Endodermal cell (in vitro differentiated cells): ENCODE measurements around the gene GPR3. TPM values are rescaled to one million over a fixed set of nuclear protein-coding genes. Genes with fewer than 3 reads are reported as not detected.
A peak's percentile ranks its signal among the peaks of the same experiment; 100 is the strongest.
"Not testable (repeated sequence)": the region's sequence is repeated elsewhere in the genome, so short reads cannot be mapped to it uniquely, and the experiment has no call there.

Experiments used
- DNase-seq: peaks from one replicate; pipeline ENCODE4 v3.0.0-alpha.2; 2017
- H3K27ac ChIP-seq: 2 replicates; pipeline ENCODE4 v1.5.1; 2013; ENCODE audit warnings: mild to moderate bottlenecking, low read depth, low read length, moderate library complexity
- H3K27me3 ChIP-seq: 2 replicates; pipeline ENCODE4 v1.6.1; 2013; ENCODE audit warnings: mild to moderate bottlenecking, low read length, moderate library complexity; ENCODE audit not compliant: insufficient read depth, control insufficient read depth, poor library complexity, severe bottlenecking
- H3K36me3 ChIP-seq: 2 replicates; pipeline ENCODE4 v1.7.0; 2013; ENCODE audit warnings: mild to moderate bottlenecking, low read length, moderate library complexity; ENCODE audit not compliant: control insufficient read depth, insufficient read depth
- H3K4me1 ChIP-seq: one replicate; pipeline ENCODE4 v1.7.0; 2013; ENCODE audit warnings: low read length; ENCODE audit not compliant: control insufficient read depth, insufficient read depth
- H3K4me3 ChIP-seq: 2 replicates; pipeline ENCODE4 v1.5.1; 2013; ENCODE audit warnings: mild to moderate bottlenecking, low read length, moderate library complexity
- H3K9ac ChIP-seq: 2 replicates; pipeline ENCODE4 v1.6.1; 2013; ENCODE audit warnings: mild to moderate bottlenecking, low read length, moderate library complexity; ENCODE audit not compliant: poor library complexity, severe bottlenecking; ENCODE audit errors: extremely low read depth
- H3K9me3 ChIP-seq: 2 replicates; pipeline ENCODE4 v1.6.1; 2013; ENCODE audit warnings: mild to moderate bottlenecking, low read length, moderate library complexity; ENCODE audit not compliant: control insufficient read depth
- H3K27ac Mint-ChIP-seq: 2 replicates; pipeline ENCODE4 v1.8.0; 2020; ENCODE audit warnings: mixed read lengths
- H3K27me3 Mint-ChIP-seq: 2 replicates; pipeline ENCODE4 v1.8.0; 2021; ENCODE audit warnings: mild to moderate bottlenecking, mixed read lengths; ENCODE audit not compliant: insufficient read depth
- H3K36me3 Mint-ChIP-seq: 2 replicates; pipeline ENCODE4 v1.8.0; 2020; ENCODE audit warnings: low read depth, mixed read lengths
- H3K4me1 Mint-ChIP-seq: 2 replicates; pipeline ENCODE4 v1.8.0; 2020; ENCODE audit warnings: mixed read lengths
- H3K4me3 Mint-ChIP-seq: 2 replicates; pipeline ENCODE4 v1.8.0; 2020; ENCODE audit warnings: mild to moderate bottlenecking, moderate library complexity, mixed read lengths
- H3K9me3 Mint-ChIP-seq: 2 replicates; pipeline ENCODE4 v1.8.0; 2020; ENCODE audit warnings: mild to moderate bottlenecking, mixed read lengths
- WGBS, 2 experiments: methylation state at CpG; one replicate each; pipeline versions ENCODE4 v1.1.5 to v1.1.7; 2013; ENCODE audit warnings: missing lambda C conversion rate in 2 of 2, mixed read lengths in 1 of 2; ENCODE audit not compliant: insufficient coverage in 1 of 2, insufficient read length in 1 of 2; 5-methylcytosine and 5-hydroxymethylcytosine counted together
- total RNA-seq, 2 donors: library from RNA; stranded (reverse); fragmentation: NEBNext Ultra II Directional in 1 of 2; extraction: Animal tissue kit (Norgen Biotek cat#: 25700) in 1 of 2; gene quantifications; 2 replicates in 1 of 2; 3 replicates in 1 of 2; pipeline ENCODE4 v1.2.1, GENCODE V29; 2021
- TF ChIP-seq, protein P1 (sequence below): fragments of 200-600 bp; sonication (generic); conservative IDR thresholded peaks from 2 replicates; pipeline ENCODE4 v1.5.0; 2021; ENCODE audit warnings: antibody characterized with exemption, mild to moderate bottlenecking

Gene GPR3
- total RNA-seq, 2 donors from 2014 or later = 3.5 to 4.1 TPM

- Mint-ChIP-seq H3K27ac (no peak overlapping the region), H3K36me3 (no peaks in the 10 kb centered on the region), H3K9me3 (no peaks in the 10 kb centered on the region), H3K4me1 (no peaks in the 10 kb centered on the region), H3K27me3 (peaks cover 32% of the 10 kb centered on the region), H3K4me3 (no peak overlapping the region)
- Histone ChIP-seq H3K4me3 (no peak overlapping the region), H3K9me3 (no peaks in the 10 kb centered on the region), H3K4me1 (no peaks in the 10 kb centered on the region), H3K9ac (no peak overlapping the region), H3K27ac (no peak overlapping the region), H3K36me3 (no peaks in the 10 kb centered on the region), H3K27me3 (peaks cover 21% of the 10 kb centered on the region)
- WGBS, 2 experiments = 88 to 97% methylated on average over 10 to 13 of the region's 13 CpGs
- no peak for DNase-seq
- TF ChIP-seq, protein P1, sequence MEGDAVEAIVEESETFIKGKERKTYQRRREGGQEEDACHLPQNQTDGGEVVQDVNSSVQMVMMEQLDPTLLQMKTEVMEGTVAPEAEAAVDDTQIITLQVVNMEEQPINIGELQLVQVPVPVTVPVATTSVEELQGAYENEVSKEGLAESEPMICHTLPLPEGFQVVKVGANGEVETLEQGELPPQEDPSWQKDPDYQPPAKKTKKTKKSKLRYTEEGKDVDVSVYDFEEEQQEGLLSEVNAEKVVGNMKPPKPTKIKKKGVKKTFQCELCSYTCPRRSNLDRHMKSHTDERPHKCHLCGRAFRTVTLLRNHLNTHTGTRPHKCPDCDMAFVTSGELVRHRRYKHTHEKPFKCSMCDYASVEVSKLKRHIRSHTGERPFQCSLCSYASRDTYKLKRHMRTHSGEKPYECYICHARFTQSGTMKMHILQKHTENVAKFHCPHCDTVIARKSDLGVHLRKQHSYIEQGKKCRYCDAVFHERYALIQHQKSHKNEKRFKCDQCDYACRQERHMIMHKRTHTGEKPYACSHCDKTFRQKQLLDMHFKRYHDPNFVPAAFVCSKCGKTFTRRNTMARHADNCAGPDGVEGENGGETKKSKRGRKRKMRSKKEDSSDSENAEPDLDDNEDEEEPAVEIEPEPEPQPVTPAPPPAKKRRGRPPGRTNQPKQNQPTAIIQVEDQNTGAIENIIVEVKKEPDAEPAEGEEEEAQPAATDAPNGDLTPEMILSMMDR = no peak
Measured at GRCh38 chr1:27383661-27384060, 8.8 kb upstream of the GPR3 start.

GRCh38 chr1:27384797-27385196 lies 7.6 kb upstream of the GPR3 start:
- H3K9me3 ChIP-seq, H3K27ac Mint-ChIP-seq, H3K4me1 Mint-ChIP-seq, H3K9ac ChIP-seq, H3K4me3 Mint-ChIP-seq, H3K27ac ChIP-seq, DNase-seq, H3K36me3 ChIP-seq, H3K4me3 ChIP-seq, H3K9me3 Mint-ChIP-seq, H3K36me3 Mint-ChIP-seq, H3K4me1 ChIP-seq: not testable (repeated sequence)
- 78% methylated on average over 2 of the region's 3 CpGs; no CpG with 5 or more reads in 1 of the 2 experiments for WGBS, 2 experiments
- peaks cover 29% of the 10 kb centered on the region for H3K27me3 Mint-ChIP-seq
- H3K27me3 ChIP-seq = peaks cover 21% of the 10 kb centered on the region

GRCh38 chr1:27388337-27389005 lies 4.0 kb upstream of the GPR3 start:
- 40 to 100% methylated on average over 2 to 5 of the region's 5 CpGs for WGBS, 2 experiments
- H3K9ac ChIP-seq = no peak overlapping the region
- no peaks in the 10 kb centered on the region for H3K36me3 ChIP-seq
- H3K36me3 Mint-ChIP-seq = no peaks in the 10 kb centered on the region
- H3K27ac Mint-ChIP-seq = no peak overlapping the region
- H3K27me3 ChIP-seq = no peaks in the 10 kb centered on the region
- no peaks in the 10 kb centered on the region for H3K4me1 ChIP-seq
- H3K27me3 Mint-ChIP-seq = peaks cover 8% of the 10 kb centered on the region
- H3K9me3 ChIP-seq = no peaks in the 10 kb centered on the region
- H3K4me1 Mint-ChIP-seq = peaks cover 9% of the 10 kb centered on the region
- no peaks in the 10 kb centered on the region for H3K9me3 Mint-ChIP-seq
- H3K4me3 Mint-ChIP-seq = no peak overlapping the region
- TF ChIP-seq, protein P1 = peak; percentile 89
- DNase-seq = peak; percentile 95
- no peak overlapping the region for H3K27ac ChIP-seq
- no peak overlapping the region for H3K4me3 ChIP-seq
